ENCODE measurements around the gene ECE2.

Gene ECE2

GRCh38 chr3:184275961-184276910 lies at the start of gene ECE2:
Gene ECE2 (plus strand): TSS chr3:184276022. CDS start chr3:184276154, 132 bp downstream.
- no peak for DNase-seq

GRCh38 chr3:184227481-184227935 lies 48.3 kb upstream of the ECE2 start:
- DNase-seq = peak; percentile 64

- no peak for DNase-seq
These were observed 47.3 kb upstream of the ECE2 start for GRCh38 chr3:184228376-184229137.

GRCh38 chr3:184229394-184230080 lies 46.3 kb upstream of the ECE2 start, which contains the start of gene VWA5B2:
Gene VWA5B2 (plus strand): TSS chr3:184229585. CDS start chr3:184230529, 944 bp downstream.
- peak; percentile 66 for DNase-seq

GRCh38 chr3:184230081-184230602 lies 45.7 kb upstream of the ECE2 start:
- DNase-seq = no peak

- DNase-seq = no peak
These were observed 45.0 kb upstream of the ECE2 start for GRCh38 chr3:184230603-184231528.

- no peak for DNase-seq
These were observed 44.2 kb upstream of the ECE2 start for GRCh38 chr3:184231671-184232070.

- no peak for DNase-seq
These were observed 42.5 kb upstream of the ECE2 start for GRCh38 chr3:184233127-184233843.

- DNase-seq = no peak
These were observed 41.6 kb upstream of the ECE2 start for GRCh38 chr3:184234224-184234623.

GRCh38 chr3:184234671-184235380 lies 41.0 kb upstream of the ECE2 start:
- no peak for DNase-seq

GRCh38 chr3:184235381-184236032 lies 40.3 kb upstream of the ECE2 start:
- no peak for DNase-seq

- DNase-seq = no peak
These were observed 39.8 kb upstream of the ECE2 start for GRCh38 chr3:184236033-184236410.

- no peak for DNase-seq
These were observed 39.2 kb upstream of the ECE2 start for GRCh38 chr3:184236636-184237035.

- no peak for DNase-seq
These were observed 38.6 kb upstream of the ECE2 start for GRCh38 chr3:184237211-184237610.

- no peak for DNase-seq
These were observed 38.0 kb upstream of the ECE2 start for GRCh38 chr3:184237807-184238206.

- no peak for DNase-seq
These were observed 37.5 kb upstream of the ECE2 start for GRCh38 chr3:184238246-184238818.

GRCh38 chr3:184239221-184239620 lies 36.6 kb upstream of the ECE2 start:
- no peak for DNase-seq

- no peak for DNase-seq
These were observed 36.1 kb upstream of the ECE2 start for GRCh38 chr3:184239708-184240107.

- DNase-seq = no peak
These were observed 35.3 kb upstream of the ECE2 start for GRCh38 chr3:184240384-184241140.

All from activated CD4-positive, alpha-beta T cell treated with anti-CD3 and anti-CD28 coated beads, Interleukin-10, Interleukin-2, amounts not matched to agents 100 ng/mL and 50 ng/mL, durations not matched to agents 16 hours and 8 hours (primary cell).